NOMO-1 treated with DMSO at 0.1 percent for 48 hours (cell line): ENCODE measurements around the gene TTPAL.

Experiments used
- DNase-seq: peaks from one replicate; lab custom pipeline; 2025; ENCODE audit not compliant: unreplicated experiment; lab: John Stamatoyannopoulos, UW

The TTPAL gene

DNA sequence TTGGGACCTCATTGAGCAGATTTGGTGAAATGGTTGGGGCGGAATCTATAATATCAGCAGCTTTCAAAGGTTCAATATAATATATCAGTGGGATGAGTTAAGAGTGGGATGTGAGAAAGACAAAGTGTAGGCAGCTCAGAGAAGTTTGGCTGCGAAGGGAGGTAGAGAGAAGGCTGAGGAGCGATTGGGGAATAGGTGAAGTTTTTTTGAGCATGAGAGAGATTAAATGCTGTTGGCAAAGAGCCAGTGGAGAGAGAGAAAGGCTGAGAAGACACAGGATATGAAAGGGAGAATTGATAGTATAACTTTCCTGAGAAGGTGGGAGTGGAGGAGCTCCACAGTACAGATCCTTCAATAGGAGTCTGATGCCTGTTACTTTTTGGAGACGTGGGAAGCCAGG, 58.3 kb downstream of the TTPAL start:
- no peak for DNase-seq

DNA sequence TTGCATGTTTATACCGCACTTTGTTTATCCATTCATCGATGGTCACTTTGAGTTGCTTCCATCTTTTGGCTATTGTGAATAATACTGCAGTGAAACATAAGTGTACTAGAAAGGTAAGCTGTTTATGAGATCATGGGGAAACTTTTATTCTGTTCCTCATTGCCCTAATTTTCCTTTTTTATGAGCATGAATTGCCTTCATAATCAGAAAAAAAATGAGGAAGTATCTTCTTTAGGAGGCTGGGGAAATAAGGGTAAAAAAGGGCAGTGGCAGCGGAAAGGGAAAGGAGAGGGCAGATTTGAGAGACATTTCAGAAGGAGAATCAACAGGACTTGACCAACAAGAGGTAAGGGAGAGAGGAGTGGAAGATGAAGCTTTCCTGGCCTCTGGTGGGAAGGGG, 60.5 kb downstream of the TTPAL start:
- peak; percentile 46 for DNase-seq

- DNase-seq = no peak
Observed at GRCh38 chr20:44537993-44538392, 62.3 kb downstream of the TTPAL start.

DNA sequence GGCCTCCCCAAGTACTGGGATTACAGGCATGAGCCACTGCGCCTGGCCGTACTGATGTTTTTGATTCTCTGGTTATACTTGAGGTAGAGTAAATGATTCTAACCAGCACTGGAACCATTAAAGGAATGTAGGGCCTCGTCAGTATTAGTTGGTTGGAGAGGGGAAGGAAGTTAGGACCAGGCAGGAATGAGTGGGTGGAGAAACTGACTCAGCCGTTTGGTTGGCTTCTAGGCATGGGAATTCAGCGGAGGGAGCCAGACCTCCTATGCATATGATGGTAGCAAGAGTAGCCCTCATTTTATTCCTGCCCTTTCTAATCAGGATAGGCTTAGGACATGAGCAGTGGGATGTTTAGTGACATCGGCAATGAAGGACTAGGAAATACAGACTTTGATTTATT, 65.2 kb downstream of the TTPAL start:
- no peak for DNase-seq

- no peak for DNase-seq
Observed at GRCh38 chr20:44541992-44542391, 66.3 kb downstream of the TTPAL start.

- peak; percentile 72 for DNase-seq
Observed at GRCh38 chr20:44542890-44543289, 67.2 kb downstream of the TTPAL start.

DNA sequence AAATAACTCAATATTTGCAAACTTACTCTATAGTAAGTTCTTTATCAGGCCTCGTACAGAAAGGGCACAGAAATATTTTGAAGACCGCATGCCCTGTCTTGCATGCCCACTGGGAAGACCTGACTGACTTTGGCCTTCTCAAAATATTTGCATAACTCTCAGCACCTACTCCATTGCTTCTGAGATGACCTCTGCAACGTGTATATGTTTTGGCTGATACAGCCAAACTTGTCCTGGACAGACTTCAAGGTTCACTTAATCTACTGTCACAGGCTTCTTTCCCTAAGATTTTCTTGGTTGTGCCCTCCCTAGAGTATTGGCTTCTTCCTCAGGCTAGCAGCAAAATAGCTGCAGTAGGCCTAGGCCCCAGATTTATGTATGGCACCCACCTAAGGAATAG, 67.7 kb downstream of the TTPAL start:
- DNase-seq = no peak
